ENCODE results near the gene ATXN2.

GRCh38 chr12:111428728-111429175 lies 170.4 kb downstream of the ATXN2 start:
- TF ChIP-seq POLR2A (IDR thresholded peaks at IDR 0.05) (no peak), CTCF (IDR thresholded peaks at IDR 0.05) (no peak)

All from body of pancreas (tissue), 4 donors.